ENCODE data around the gene CIDEC. TPM values are rescaled to one million over a fixed set of nuclear protein-coding genes. Genes with fewer than 3 reads are reported as not detected.

The CIDEC gene
- total RNA-seq, 2 experiments from 2014 or later: not detected

- ATAC-seq (ENCODE audit: poor library complexity) (no peak), DNase-seq (no peak)
- Histone ChIP-seq H3K27me3 (ENCODE audit: control insufficient read depth in 1 of 2, insufficient read depth in 2 of 2, low read length in 2 of 2) (no peaks in the 10 kb centered on the region), H3K36me3 (ENCODE audit: insufficient read depth, low read length) (no peaks in the 10 kb centered on the region), H3K4me1 (ENCODE audit: insufficient read depth, low read length) (peaks cover 4% of the 10 kb centered on the region), H3K4me3 (ENCODE audit: low read length) (no peak overlapping the region), H3K9me3 (ENCODE audit: control insufficient read depth in 1 of 2, insufficient read depth in 1 of 2, low read length in 2 of 2) (no peaks in the 10 kb centered on the region), H3K27ac (ENCODE audit: low read depth in 1 of 2, low read length in 2 of 2) (no peak overlapping the region)
- H3K27me3 Mint-ChIP-seq: no peaks in the 10 kb centered on the region
- peaks cover 14% of the 10 kb centered on the region for H3K4me1 Mint-ChIP-seq (ENCODE audit: low read depth)
- POLR2A ChIA-PET: no interaction called here
- intact Hi-C loops (cut with DNase I, micrococcal nuclease): loop anchor here in 1 of 2 experiments (5.0 kb wide), 2 partner anchors 141 to 154 kb away; partner anchors contain the start of genes BRPF1 and FANCD2
- TF ChIP-seq CTCF (IDR thresholded peaks at IDR 0.05): no peak
- CTCF ChIA-PET: interaction anchor here (1.1 kb wide), 1 partner anchor 46 kb away, joined by 3 read pairs; no protein-coding TSS in a partner anchor
- no peak overlapping the region for H3K4me3 Mint-ChIP-seq
- no peaks in the 10 kb centered on the region for H3K9me3 Mint-ChIP-seq
- no peak overlapping the region for H3K27ac Mint-ChIP-seq
- peaks cover 14% of the 10 kb centered on the region for H3K36me3 Mint-ChIP-seq (ENCODE audit: low read depth)
Measured at GRCh38 chr3:9886328-9886727, 6.3 kb upstream of the CIDEC start.

- ATAC-seq (ENCODE audit: poor library complexity): no peak
- Histone ChIP-seq H3K36me3 (ENCODE audit: insufficient read depth, low read length) (no peaks in the 10 kb centered on the region), H3K27me3 (ENCODE audit: control insufficient read depth in 1 of 2, insufficient read depth in 2 of 2, low read length in 2 of 2) (no peaks in the 10 kb centered on the region), H3K4me3 (ENCODE audit: low read length) (no peak overlapping the region), H3K9me3 (ENCODE audit: control insufficient read depth in 1 of 2, insufficient read depth in 1 of 2, low read length in 2 of 2) (no peaks in the 10 kb centered on the region), H3K27ac (ENCODE audit: low read depth in 1 of 2, low read length in 2 of 2) (no peak overlapping the region), H3K4me1 (ENCODE audit: insufficient read depth, low read length) (no peaks in the 10 kb centered on the region)
- Mint-ChIP-seq H3K9me3 (no peaks in the 10 kb centered on the region), H3K27ac (no peak overlapping the region), H3K36me3 (ENCODE audit: low read depth) (no peaks in the 10 kb centered on the region), H3K4me1 (ENCODE audit: low read depth) (no peaks in the 10 kb centered on the region), H3K27me3 (no peaks in the 10 kb centered on the region), H3K4me3 (no peak overlapping the region)
- DNase-seq: no peak
- TF ChIP-seq CTCF (IDR thresholded peaks at IDR 0.05): no peak
- CTCF ChIA-PET: interaction anchor here (1.3 kb wide), 1 partner anchor 48 kb away, joined by 6 read pairs; no protein-coding TSS in a partner anchor
- POLR2A ChIA-PET: interaction anchor here (0.6 kb wide), 1 partner anchor 242 kb away, joined by 3 read pairs; no protein-coding TSS in a partner anchor
- intact Hi-C loops (cut with DNase I, micrococcal nuclease): loop anchor here in 1 of 2 experiments (5.0 kb wide), 2 partner anchors 143 to 152 kb away; partner anchors contain the start of genes BRPF1 and FANCD2
Measured at GRCh38 chr3:9884555-9885165, 4.6 kb upstream of the CIDEC start.

- DNase-seq: no peak
- Histone ChIP-seq H3K4me3 (ENCODE audit: low read length) (no peak overlapping the region), H3K27me3 (ENCODE audit: control insufficient read depth in 1 of 2, insufficient read depth in 2 of 2, low read length in 2 of 2) (no peaks in the 10 kb centered on the region), H3K36me3 (ENCODE audit: insufficient read depth, low read length) (no peaks in the 10 kb centered on the region), H3K27ac (ENCODE audit: low read depth in 1 of 2, low read length in 2 of 2) (no peak overlapping the region), H3K9me3 (ENCODE audit: control insufficient read depth in 1 of 2, insufficient read depth in 1 of 2, low read length in 2 of 2) (no peaks in the 10 kb centered on the region), H3K4me1 (ENCODE audit: insufficient read depth, low read length) (no peaks in the 10 kb centered on the region)
- Mint-ChIP-seq H3K9me3 (no peaks in the 10 kb centered on the region), H3K4me3 (no peak overlapping the region), H3K36me3 (ENCODE audit: low read depth) (no peaks in the 10 kb centered on the region), H3K4me1 (ENCODE audit: low read depth) (no peaks in the 10 kb centered on the region), H3K27me3 (no peaks in the 10 kb centered on the region), H3K27ac (no peak overlapping the region)
- no peak for TF ChIP-seq CTCF (IDR thresholded peaks at IDR 0.05)
- ChIA-PET CTCF (interaction anchor here (1.3 kb wide), 1 partner anchor 49 kb away, joined by 6 read pairs; no protein-coding TSS in a partner anchor), POLR2A (interaction anchor here (0.6 kb wide), 1 partner anchor 241 kb away, joined by 3 read pairs; no protein-coding TSS in a partner anchor)
- no peak for ATAC-seq (ENCODE audit: poor library complexity)
- intact Hi-C loops (cut with DNase I, micrococcal nuclease): no loop called here
Measured at GRCh38 chr3:9883706-9884554, 3.9 kb upstream of the CIDEC start.

All from CD4-positive, alpha-beta T cell (primary cell).